HG03439 (cell line): Measurements from ENCODE around the gene KLF7.
A peak's percentile ranks its signal among the peaks of the same experiment; 100 is the strongest.

ENCODE experiments used
- ATAC-seq: cut with Tn5 transposase; IDR thresholded peaks from one replicate; pipeline ENCODE4 v1.9.1; 2021; ENCODE audit warnings: mild to moderate bottlenecking, moderate library complexity; ENCODE audit not compliant: unreplicated experiment

The KLF7 gene

DNA sequence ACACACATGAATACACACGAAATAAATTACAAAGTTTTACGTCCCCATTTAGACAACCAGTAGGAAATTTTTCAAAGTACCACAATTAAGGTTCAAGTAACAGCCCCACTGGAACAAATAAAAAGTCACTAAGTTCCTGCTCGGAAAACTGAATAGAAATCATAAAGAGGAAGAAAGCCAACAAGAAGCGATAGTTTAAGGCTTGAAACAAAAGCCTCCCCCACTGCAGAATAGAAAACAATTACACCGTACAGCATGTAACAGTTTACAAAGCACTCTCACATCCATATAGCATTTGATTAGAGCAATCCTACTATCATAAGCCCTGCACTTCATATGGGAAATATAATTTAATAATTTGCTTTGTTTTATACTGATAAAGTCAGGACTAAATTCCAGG lies 15.5 kb downstream of the KLF7 start:
- no peak for ATAC-seq

GRCh38 chr2:207149249-207150213 lies 16.2 kb downstream of the KLF7 start:
- ATAC-seq, result peak; percentile 52

GRCh38 chr2:207148020-207148419 lies 17.7 kb downstream of the KLF7 start:
- ATAC-seq, result no peak

GRCh38 chr2:207144173-207144785 lies 21.5 kb downstream of the KLF7 start:
- ATAC-seq, result no peak

- ATAC-seq, result peak; percentile 40
These were observed 22.3 kb downstream of the KLF7 start for GRCh38 chr2:207143215-207144172.

- ATAC-seq, result no peak
These were observed 23.3 kb downstream of the KLF7 start for GRCh38 chr2:207142461-207142860.

GRCh38 chr2:207141386-207141785 lies 24.4 kb downstream of the KLF7 start:
- ATAC-seq, result no peak

DNA sequence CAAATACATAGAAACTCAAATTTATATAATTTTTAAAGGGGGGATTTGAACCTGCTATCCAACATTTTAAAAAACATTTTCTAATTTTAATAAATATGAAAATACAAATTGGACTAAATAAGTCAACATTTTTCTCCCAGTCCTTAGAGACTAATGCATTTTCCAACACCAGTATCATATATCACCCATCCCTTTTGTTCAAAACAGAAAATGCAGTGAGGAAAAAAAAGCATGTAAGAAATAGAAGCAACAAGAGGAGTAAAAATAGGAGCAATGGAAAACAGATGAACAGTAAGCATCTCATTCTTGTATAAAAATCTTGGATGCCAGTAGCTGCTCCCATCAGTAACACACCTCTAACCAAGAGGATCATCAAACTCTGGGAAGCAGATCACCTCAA lies 25.5 kb downstream of the KLF7 start:
- no peak for ATAC-seq

DNA sequence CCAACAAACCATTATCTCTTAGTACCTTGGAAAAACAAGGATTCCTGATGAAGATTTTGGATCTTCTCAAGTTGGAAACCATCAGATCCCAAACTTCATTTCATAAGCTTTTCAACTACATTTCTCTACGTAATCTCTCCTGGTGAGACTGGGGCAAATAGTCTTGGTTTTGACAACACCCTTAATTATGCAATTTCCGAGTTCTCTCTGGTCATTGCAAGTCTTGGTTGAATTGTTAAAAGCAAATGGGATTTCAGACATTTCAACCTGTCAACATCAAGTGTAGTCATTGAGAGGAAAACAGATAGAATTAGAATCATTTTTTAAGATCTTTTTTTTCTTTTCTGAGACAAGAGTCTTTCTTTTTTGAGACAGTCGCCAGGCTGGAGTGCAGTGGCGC lies 26.2 kb downstream of the KLF7 start:
- ATAC-seq, result no peak

GRCh38 chr2:207138627-207139297 lies 27.0 kb downstream of the KLF7 start:
- no peak for ATAC-seq

- ATAC-seq, result no peak
These were observed 28.0 kb downstream of the KLF7 start for GRCh38 chr2:207137596-207138337.

- ATAC-seq, result no peak
These were observed 28.9 kb downstream of the KLF7 start for GRCh38 chr2:207136874-207137273.

DNA sequence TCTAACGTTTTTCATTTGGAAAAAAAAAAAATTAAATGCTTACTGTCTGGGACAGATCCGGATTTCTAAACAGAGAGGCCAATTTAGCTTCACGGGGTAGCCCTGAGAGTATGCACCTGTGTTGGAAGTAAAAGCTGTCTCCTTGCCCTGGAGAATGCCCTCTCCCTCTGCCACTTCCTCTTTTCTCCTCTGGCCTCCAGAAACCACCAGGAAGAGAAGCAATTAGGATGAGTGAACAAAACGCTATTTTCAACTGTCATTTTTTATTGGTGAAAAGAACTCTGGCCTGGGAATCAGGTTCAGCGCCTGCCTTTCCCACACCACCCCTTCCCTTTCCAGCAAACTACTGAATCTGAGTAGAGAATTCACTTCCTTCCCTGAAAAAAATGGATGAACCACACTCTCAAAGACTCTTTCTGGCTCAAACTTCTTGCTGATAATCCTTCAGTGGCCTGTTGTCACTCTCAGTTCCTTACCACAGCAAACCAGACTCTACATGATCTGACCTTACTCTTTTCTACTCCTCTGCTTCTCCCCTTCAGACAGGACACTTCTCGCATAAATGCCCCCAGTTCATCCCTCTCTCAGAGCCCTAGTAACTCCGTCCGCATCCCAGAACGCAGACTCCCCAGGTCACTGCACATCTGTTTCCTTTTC lies 29.8 kb downstream of the KLF7 start:
- no peak for ATAC-seq

DNA sequence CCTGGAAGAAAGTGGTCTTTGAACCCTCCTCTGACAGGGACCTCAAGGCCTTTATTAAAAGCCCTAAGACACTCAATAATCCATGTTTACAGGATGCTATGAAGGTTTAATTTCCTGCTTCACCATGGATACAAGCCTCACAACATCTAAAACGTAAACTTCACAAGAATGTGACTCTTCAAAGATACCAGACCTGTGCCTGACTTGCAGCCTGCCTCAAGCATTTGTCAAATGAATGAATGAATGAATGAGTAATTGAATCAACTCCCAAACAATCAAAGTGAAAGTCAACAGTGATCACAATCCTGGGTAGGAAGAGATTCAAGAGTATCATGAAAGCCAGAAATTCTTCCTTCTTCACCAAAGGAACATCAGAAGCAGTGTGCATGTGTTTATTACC lies 30.4 kb downstream of the KLF7 start:
- ATAC-seq, result no peak

GRCh38 chr2:207133820-207134519 lies 31.8 kb downstream of the KLF7 start:
- no peak for ATAC-seq

DNA sequence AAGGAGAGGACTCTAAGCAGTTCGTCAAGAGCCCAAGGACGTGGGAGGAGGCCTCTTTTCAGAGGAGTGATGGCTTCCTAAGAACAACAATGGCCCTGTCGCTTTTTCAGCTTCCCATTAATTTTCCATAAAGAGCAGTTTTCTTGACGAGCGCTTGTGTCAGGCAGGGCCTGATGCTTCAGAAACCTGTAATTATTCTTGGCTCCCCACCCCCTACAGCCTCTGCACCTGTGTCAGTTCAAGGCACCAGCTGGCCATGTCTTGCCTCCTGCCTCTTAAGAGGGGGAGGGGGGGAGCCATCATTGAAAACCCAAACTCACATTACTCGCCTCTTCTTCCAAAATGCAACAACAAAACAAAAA lies 32.3 kb downstream of the KLF7 start:
- no peak for ATAC-seq

DNA sequence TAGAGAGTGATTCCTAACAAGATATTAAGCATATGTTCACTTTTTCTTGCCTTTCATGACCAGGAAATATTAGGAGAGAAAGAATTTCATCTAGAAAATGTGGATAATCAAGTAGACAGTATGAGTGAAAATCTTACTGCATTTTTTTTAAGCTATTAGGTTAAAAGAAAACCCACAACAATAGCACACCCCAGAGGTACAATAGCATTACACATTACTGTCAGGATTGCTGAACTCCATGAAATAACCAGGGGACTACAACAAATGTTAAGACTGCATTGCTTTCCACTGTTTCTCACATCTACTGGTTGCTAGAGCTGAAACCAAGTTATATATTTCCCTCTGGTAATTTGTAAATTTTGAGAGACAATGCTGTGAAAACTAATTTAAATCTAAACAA lies 33.7 kb downstream of the KLF7 start:
- ATAC-seq, result no peak

GRCh38 chr2:207131594-207131993 lies 34.2 kb downstream of the KLF7 start:
- no peak for ATAC-seq

GRCh38 chr2:207130958-207131521 lies 34.7 kb downstream of the KLF7 start:
- no peak for ATAC-seq
